ENCODE results near the gene ZNF264.

ZNF264 gene

GRCh38 chr19:57212109-57212508 lies 20.8 kb downstream of the ZNF264 start:
- POLR2A ChIA-PET = no interaction called here
- CTCF ChIA-PET = no interaction called here
- no peak for DNase-seq (ENCODE audit: extremely low spot score)
- TF ChIP-seq CTCF (IDR thresholded peaks at IDR 0.05; ENCODE audit: control extremely low read depth, extremely low read depth, low read depth, missing control alignments) = no peak

GRCh38 chr19:57227502-57227901 lies 36.2 kb downstream of the ZNF264 start:
- ChIA-PET CTCF (no interaction called here), POLR2A (no interaction called here)

GRCh38 chr19:57231686-57232085 lies 40.4 kb downstream of the ZNF264 start:
- no peak for DNase-seq (ENCODE audit: extremely low spot score)
- no peak for TF ChIP-seq CTCF (IDR thresholded peaks at IDR 0.05; ENCODE audit: control extremely low read depth, extremely low read depth, low read depth, missing control alignments)
- ChIA-PET POLR2A (no interaction called here), CTCF (no interaction called here)

More at GRCh38 chr19:57227502-57227901, 36.2 kb downstream of the ZNF264 start:
- no peak for TF ChIP-seq CTCF (IDR thresholded peaks at IDR 0.05; ENCODE audit: control extremely low read depth, extremely low read depth, low read depth, missing control alignments)
- no peak for DNase-seq (ENCODE audit: extremely low spot score)

- ChIA-PET POLR2A (no interaction called here), CTCF (no interaction called here)
- DNase-seq (ENCODE audit: extremely low spot score) = no peak
- no peak for TF ChIP-seq CTCF (IDR thresholded peaks at IDR 0.05; ENCODE audit: control extremely low read depth, extremely low read depth, low read depth, missing control alignments)
Measured at GRCh38 chr19:57233207-57233606, 41.9 kb downstream of the ZNF264 start.

- ChIA-PET CTCF (no interaction called here), POLR2A (no interaction called here)
- TF ChIP-seq CTCF (IDR thresholded peaks at IDR 0.05; ENCODE audit: control extremely low read depth, extremely low read depth, low read depth, missing control alignments) = no peak
- DNase-seq (ENCODE audit: extremely low spot score) = no peak
Measured at GRCh38 chr19:57239982-57240310, 48.6 kb downstream of the ZNF264 start.

GRCh38 chr19:57240311-57241090 lies 49.2 kb downstream of the ZNF264 start, which contains the start of gene ZNF805:
Gene ZNF805 (plus strand): TSS chr19:57240632. CDS start chr19:57240892, 260 bp downstream.
- peak; percentile 98 for DNase-seq (ENCODE audit: extremely low spot score)
- CTCF ChIA-PET = no interaction called here
- no peak for TF ChIP-seq CTCF (IDR thresholded peaks at IDR 0.05; ENCODE audit: control extremely low read depth, extremely low read depth, low read depth, missing control alignments)
- POLR2A ChIA-PET = no interaction called here

Data from GM10248 (cell line).